SU-DHL-6 (cell line): Measurements from ENCODE around the gene FKTN.

Source experiments
- H2AFZ ChIP-seq: fragments of 200-600 bp; sonication (generic); 2 replicates; pipeline ENCODE4 v1.6.1; 2014; ENCODE audit warnings: low read depth, mild to moderate bottlenecking, moderate library complexity, mixed read lengths, antibody characterized with exemption, low read length; ENCODE audit not compliant: severe bottlenecking
- H3F3A ChIP-seq: fragments of 200-600 bp; shearing (Covaris generic); 2 replicates; pipeline ENCODE4 v1.6.0; 2016; ENCODE audit warnings: antibody characterized with exemption, mild to moderate bottlenecking; ENCODE audit not compliant: insufficient read depth
- H3K27ac ChIP-seq: fragments of 200-600 bp; sonication (generic); 2 replicates; pipeline ENCODE4 v1.5.1; 2016; ENCODE audit warnings: low read depth, mild to moderate bottlenecking, low read length, moderate library complexity, mixed read lengths
- H3K27me3 ChIP-seq: fragments of 200-600 bp; sonication (generic), shearing (Covaris generic); 2 replicates; pipeline ENCODE4 v1.6.0; 2014; ENCODE audit warnings: mild to moderate bottlenecking, low read length
- H3K36me3 ChIP-seq: fragments of 200-600 bp; sonication (generic); 2 replicates; pipeline ENCODE4 v1.6.1; 2014; ENCODE audit warnings: mild to moderate bottlenecking, low read length, mixed read lengths
- H3K4me2 ChIP-seq: fragments of 300-600, 200-600 bp; shearing (Covaris generic), sonication (generic); 2 replicates; pipeline ENCODE4 v1.6.0; 2014; ENCODE audit warnings: low read length, low read depth, mild to moderate bottlenecking; ENCODE audit not compliant: poor library complexity, severe bottlenecking
- H3K4me3 ChIP-seq: fragments of 200-600 bp; sonication (generic); 2 replicates; pipeline ENCODE4 v1.5.1; 2014; ENCODE audit warnings: antibody characterized with exemption, low read length, mild to moderate bottlenecking, mixed read lengths; ENCODE audit not compliant: insufficient read depth, poor library complexity, severe bottlenecking
- H3K79me2 ChIP-seq: fragments of 200-600 bp; sonication (generic); 2 replicates; pipeline ENCODE4 v1.6.1; 2014; ENCODE audit warnings: mild to moderate bottlenecking, low read length, moderate library complexity; ENCODE audit not compliant: insufficient read depth
- H3K9ac ChIP-seq: fragments of 200-600 bp; sonication (generic); 2 replicates; pipeline ENCODE4 v1.7.0; 2014; ENCODE audit warnings: mild to moderate bottlenecking, low read length
- H3K9me2 ChIP-seq: fragments of 200-600 bp; sonication (generic); replicated peaks from 2 replicates; pipeline ENCODE4 v1.6.1; 2014; ENCODE audit warnings: low read length; ENCODE audit not compliant: insufficient read depth
- H3K9me3 ChIP-seq: fragments of 200-600 bp; sonication (generic); 2 replicates; pipeline ENCODE4 v1.6.1; 2014; ENCODE audit warnings: low read length, mixed read lengths; ENCODE audit not compliant: insufficient read depth
- H4K20me1 ChIP-seq: fragments of 200-600 bp; sonication (generic); 2 replicates; pipeline ENCODE4 v1.6.1; 2014; ENCODE audit warnings: low read depth, mild to moderate bottlenecking, antibody characterized with exemption, low read length, moderate library complexity, mixed read lengths
- EZH2phosphoT487 ChIP-seq: fragments of 200-600 bp; sonication (generic), shearing (Covaris generic); conservative IDR thresholded peaks from 2 replicates; pipeline ENCODE4 v1.6.1; 2018; ENCODE audit warnings: mild to moderate bottlenecking, antibody characterized with exemption, low read length, moderate library complexity, mixed read lengths
- TF ChIP-seq, protein P1 (sequence below): fragments of 200-600 bp; sonication (generic); IDR thresholded peaks from one replicate; pipeline ENCODE4 v1.5.1; 2017; ENCODE audit warnings: antibody characterized with exemption, mild to moderate bottlenecking, low read length, moderate library complexity; ENCODE audit not compliant: insufficient read depth, poor library complexity, severe bottlenecking

Gene FKTN

DNA sequence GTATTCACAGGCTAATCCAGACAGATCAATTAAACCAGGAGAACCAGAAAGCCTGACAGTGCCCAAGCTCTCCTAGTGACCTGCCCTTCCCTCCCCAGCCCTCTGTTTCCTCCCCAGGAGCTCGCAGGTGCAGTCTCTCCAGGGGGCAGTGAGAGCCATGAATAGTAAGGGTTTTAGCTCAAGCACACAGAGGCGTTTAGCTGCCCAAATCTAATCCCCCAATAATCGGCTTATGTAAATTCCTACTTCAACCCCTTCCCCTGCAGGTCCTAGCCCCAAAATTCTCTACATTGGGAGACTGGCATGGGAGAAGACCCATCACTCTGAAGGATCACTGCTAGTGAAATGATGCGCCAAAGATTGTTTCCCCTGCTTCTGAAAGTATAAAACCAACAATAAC is 93.9 kb downstream of the FKTN start:
- no peak overlapping the region for H3K9ac ChIP-seq
- H3K9me2 ChIP-seq, result no peaks in the 10 kb centered on the region
- no peak overlapping the region for H3K4me2 ChIP-seq
- H4K20me1 ChIP-seq, result no peaks in the 10 kb centered on the region
- H3K79me2 ChIP-seq, result no peaks in the 10 kb centered on the region
- H3K36me3 ChIP-seq, result no peaks in the 10 kb centered on the region
- no peaks in the 10 kb centered on the region for H3K27me3 ChIP-seq
- no peak overlapping the region for H2AFZ ChIP-seq
- H3K4me3 ChIP-seq, result no peak overlapping the region
- H3K9me3 ChIP-seq, result no peaks in the 10 kb centered on the region
- H3F3A ChIP-seq, result no peaks in the 10 kb centered on the region; the same call in 1 of the 2 replicates
- H3K27ac ChIP-seq, result no peak overlapping the region
- no peak for TF ChIP-seq EZH2phosphoT487

DNA sequence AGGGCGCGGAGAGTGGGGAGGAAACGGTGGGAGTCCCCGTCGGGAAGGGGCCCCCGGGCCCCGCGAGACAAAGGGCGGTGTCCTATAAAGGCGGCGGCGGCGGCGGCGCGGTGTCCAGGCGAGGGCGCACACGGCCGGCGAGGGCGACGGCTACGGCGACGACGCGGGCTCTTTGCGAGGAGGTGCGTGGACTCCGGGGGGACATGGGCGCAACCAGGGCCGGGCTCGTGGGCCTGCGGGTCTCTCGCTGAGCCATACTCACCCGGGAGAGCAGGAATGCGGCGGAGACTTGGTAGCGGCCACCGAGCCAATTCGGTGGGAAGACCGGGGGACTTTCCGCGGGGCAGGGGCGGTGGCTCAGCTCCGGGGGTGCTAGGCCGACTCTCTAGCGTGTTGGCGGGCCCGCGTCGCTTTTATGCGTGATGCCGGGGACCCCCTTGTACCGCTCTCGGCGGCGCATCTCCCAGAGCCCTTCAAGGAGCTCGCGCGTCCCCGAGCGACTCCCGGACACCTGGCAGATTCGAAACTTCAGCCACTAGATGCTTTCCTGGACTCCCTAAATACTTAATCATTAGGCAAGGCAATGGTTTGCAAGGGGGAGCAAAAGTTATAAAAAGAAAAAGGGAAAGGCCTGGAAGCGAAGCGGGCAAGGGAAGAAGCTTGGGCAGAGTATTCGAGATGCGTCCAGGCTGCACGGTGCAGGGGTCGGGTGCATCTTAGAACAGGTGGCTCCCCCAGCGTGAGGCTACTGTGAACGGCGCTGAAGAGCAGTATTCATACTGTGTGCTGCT is 98.4 kb downstream of the FKTN start:
- H3K27ac ChIP-seq, result no peak overlapping the region
- H3K79me2 ChIP-seq, result no peaks in the 10 kb centered on the region
- H2AFZ ChIP-seq, result no peak overlapping the region
- no peaks in the 10 kb centered on the region for H3K9me3 ChIP-seq
- H3F3A ChIP-seq, result no peaks in the 10 kb centered on the region
- no peaks in the 10 kb centered on the region for H3K36me3 ChIP-seq
- H3K9ac ChIP-seq, result no peak overlapping the region
- no peak for TF ChIP-seq EZH2phosphoT487
- TF ChIP-seq, protein P1, sequence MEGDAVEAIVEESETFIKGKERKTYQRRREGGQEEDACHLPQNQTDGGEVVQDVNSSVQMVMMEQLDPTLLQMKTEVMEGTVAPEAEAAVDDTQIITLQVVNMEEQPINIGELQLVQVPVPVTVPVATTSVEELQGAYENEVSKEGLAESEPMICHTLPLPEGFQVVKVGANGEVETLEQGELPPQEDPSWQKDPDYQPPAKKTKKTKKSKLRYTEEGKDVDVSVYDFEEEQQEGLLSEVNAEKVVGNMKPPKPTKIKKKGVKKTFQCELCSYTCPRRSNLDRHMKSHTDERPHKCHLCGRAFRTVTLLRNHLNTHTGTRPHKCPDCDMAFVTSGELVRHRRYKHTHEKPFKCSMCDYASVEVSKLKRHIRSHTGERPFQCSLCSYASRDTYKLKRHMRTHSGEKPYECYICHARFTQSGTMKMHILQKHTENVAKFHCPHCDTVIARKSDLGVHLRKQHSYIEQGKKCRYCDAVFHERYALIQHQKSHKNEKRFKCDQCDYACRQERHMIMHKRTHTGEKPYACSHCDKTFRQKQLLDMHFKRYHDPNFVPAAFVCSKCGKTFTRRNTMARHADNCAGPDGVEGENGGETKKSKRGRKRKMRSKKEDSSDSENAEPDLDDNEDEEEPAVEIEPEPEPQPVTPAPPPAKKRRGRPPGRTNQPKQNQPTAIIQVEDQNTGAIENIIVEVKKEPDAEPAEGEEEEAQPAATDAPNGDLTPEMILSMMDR, result no peak
- H3K4me2 ChIP-seq, result no peak overlapping the region
- no peaks in the 10 kb centered on the region for H3K27me3 ChIP-seq
- H3K9me2 ChIP-seq, result no peaks in the 10 kb centered on the region
- H3K4me3 ChIP-seq, result no peak overlapping the region
- no peaks in the 10 kb centered on the region for H4K20me1 ChIP-seq

DNA sequence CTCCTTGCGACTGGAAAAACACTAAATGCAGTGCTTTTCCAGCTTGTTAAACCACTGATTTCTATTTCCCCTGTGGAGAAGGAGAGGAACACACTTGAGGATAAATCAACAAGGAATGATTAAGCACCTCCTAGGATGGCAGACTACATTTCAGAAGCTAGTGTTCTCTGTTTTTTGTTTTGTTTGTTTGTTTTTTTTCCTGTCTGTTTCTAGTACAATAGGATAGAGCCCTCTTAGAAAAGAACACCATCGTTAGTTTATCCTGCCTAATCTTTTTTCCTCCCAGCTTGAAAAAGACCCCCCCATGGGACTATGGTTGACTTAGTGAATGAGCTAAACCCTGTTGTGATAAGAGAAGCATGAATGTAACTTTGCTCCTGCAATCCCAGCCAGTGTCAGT is 100.4 kb downstream of the FKTN start:
- H3K4me2 ChIP-seq, result no peak overlapping the region
- H2AFZ ChIP-seq, result no peak overlapping the region
- no peak overlapping the region for H3K9ac ChIP-seq
- no peak overlapping the region for H3K27ac ChIP-seq
- no peaks in the 10 kb centered on the region for H3K9me2 ChIP-seq
- no peaks in the 10 kb centered on the region for H3K9me3 ChIP-seq
- no peaks in the 10 kb centered on the region for H3K27me3 ChIP-seq
- H4K20me1 ChIP-seq, result no peaks in the 10 kb centered on the region
- no peak overlapping the region for H3K4me3 ChIP-seq
- TF ChIP-seq, protein P1, result no peak
- no peak for TF ChIP-seq EZH2phosphoT487
- no peaks in the 10 kb centered on the region for H3K36me3 ChIP-seq
- no peaks in the 10 kb centered on the region for H3K79me2 ChIP-seq
- H3F3A ChIP-seq, result no peaks in the 10 kb centered on the region

DNA sequence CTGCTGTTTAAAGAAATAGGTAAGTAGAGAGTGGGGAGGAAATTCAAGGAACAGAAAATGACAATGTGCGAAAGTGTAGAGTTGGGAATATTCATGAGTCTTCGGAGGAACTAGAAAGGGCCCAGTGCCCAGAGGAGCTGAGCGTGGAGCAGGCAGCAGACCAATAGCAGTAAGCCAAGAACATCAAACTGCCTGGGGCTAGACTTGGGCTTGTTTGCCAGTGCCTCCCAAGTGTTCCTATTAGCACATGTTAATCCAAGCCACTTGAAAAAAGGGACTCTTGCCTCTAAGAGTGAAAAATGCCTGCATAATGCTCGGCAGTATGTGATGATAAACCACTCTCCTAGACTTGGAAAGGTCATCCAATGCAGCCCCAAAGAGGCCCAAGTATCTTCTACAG is 103.1 kb downstream of the FKTN start:
- Histone ChIP-seq H3K9me3 (no peaks in the 10 kb centered on the region), H3K27ac (no peak overlapping the region), H3K9me2 (no peaks in the 10 kb centered on the region), H3K27me3 (no peaks in the 10 kb centered on the region), H3K4me2 (no peak overlapping the region), H3K36me3 (no peaks in the 10 kb centered on the region), H2AFZ (no peak overlapping the region), H3F3A (no peaks in the 10 kb centered on the region), H3K9ac (no peak overlapping the region), H3K79me2 (no peaks in the 10 kb centered on the region), H4K20me1 (no peaks in the 10 kb centered on the region), H3K4me3 (no peak overlapping the region)
- TF ChIP-seq EZH2phosphoT487, result no peak
- TF ChIP-seq, protein P1, result no peak
